GM23248 (cell line): ENCODE data around the gene PDZRN4. TPM values are rescaled to one million over a fixed set of nuclear protein-coding genes. Genes with fewer than 3 reads are reported as not detected.
"Not testable (repeated sequence)": the region's sequence is repeated elsewhere in the genome, so short reads cannot be mapped to it uniquely, and the experiment has no call there.

ENCODE experiments used
- DNase-seq: peaks from one replicate; pipeline ENCODE4 v3.0.0-alpha.2; 2015
- H2AFZ ChIP-seq: fragments of 200-600 bp; sonication (generic); 2 replicates; pipeline ENCODE4 v1.6.1; 2016; ENCODE audit warnings: antibody characterized with exemption
- H3F3A ChIP-seq: fragments of 200-600 bp; sonication (generic); 2 replicates; pipeline ENCODE4 v1.6.1; 2016; ENCODE audit warnings: mild to moderate bottlenecking, antibody characterized with exemption, mixed run types; ENCODE audit not compliant: insufficient read depth
- H3K27ac ChIP-seq: fragments of 200-600 bp; sonication (generic); 2 replicates; pipeline ENCODE4 v1.5.1; 2016; ENCODE audit warnings: mild to moderate bottlenecking
- H3K27me3 ChIP-seq: fragments of 200-600 bp; sonication (generic); replicated peaks from 2 replicates; pipeline ENCODE4 v1.6.1; 2016; ENCODE audit warnings: mild to moderate bottlenecking; ENCODE audit not compliant: insufficient read depth
- H3K36me3 ChIP-seq: fragments of 200-600 bp; sonication (generic); 2 replicates; pipeline ENCODE4 v1.6.1; 2016; ENCODE audit warnings: low read depth, mild to moderate bottlenecking
- H3K4me1 ChIP-seq: fragments of 200-600 bp; sonication (generic); 2 replicates; pipeline ENCODE4 v1.6.1; 2016; ENCODE audit warnings: mild to moderate bottlenecking; ENCODE audit not compliant: insufficient read depth
- H3K4me2 ChIP-seq: fragments of 200-600 bp; sonication (generic); one replicate; pipeline ENCODE4 v1.6.1; 2016; ENCODE audit warnings: mild to moderate bottlenecking; ENCODE audit not compliant: unreplicated experiment
- H3K4me3 ChIP-seq: fragments of 200-600 bp; sonication (generic); 2 replicates; pipeline ENCODE4 v1.5.1; 2016; ENCODE audit warnings: mild to moderate bottlenecking
- H3K79me2 ChIP-seq: fragments of 200-600 bp; sonication (generic); 2 replicates; pipeline ENCODE4 v1.6.1; 2016; ENCODE audit warnings: mild to moderate bottlenecking; ENCODE audit not compliant: insufficient read depth
- H3K9ac ChIP-seq: fragments of 200-600 bp; sonication (generic); 2 replicates; pipeline ENCODE4 v1.6.1; 2016; ENCODE audit warnings: mild to moderate bottlenecking
- H3K9me2 ChIP-seq: fragments of 200-600 bp; sonication (generic); 2 replicates; pipeline ENCODE4 v1.6.1; 2016; ENCODE audit warnings: mixed run types, mild to moderate bottlenecking, moderate library complexity; ENCODE audit not compliant: insufficient read depth
- H3K9me3 ChIP-seq: fragments of 200-600 bp; sonication (generic); one replicate; pipeline ENCODE4 v1.6.1; 2017; ENCODE audit warnings: low read depth
- H4K20me1 ChIP-seq: fragments of 200-600 bp; sonication (generic); 2 replicates; pipeline ENCODE4 v1.6.0; 2016; ENCODE audit not compliant: insufficient read depth
- EZH2 ChIP-seq: fragments of 200-600 bp; sonication (generic); IDR thresholded peaks from 2 replicates; pipeline ENCODE4 v1.6.1; 2018; ENCODE audit warnings: antibody characterized with exemption, mild to moderate bottlenecking; ENCODE audit not compliant: insufficient read depth, poor library complexity, severe bottlenecking
- EZH2phosphoT487 ChIP-seq: fragments of 200-600 bp; sonication (generic); IDR thresholded peaks from 2 replicates; pipeline ENCODE4 v1.6.1; 2018; ENCODE audit warnings: antibody characterized with exemption, moderate library complexity, mild to moderate bottlenecking, low read depth; ENCODE audit not compliant: insufficient read depth
- WGBS, 2 experiments: methylation state at CpG; one replicate each; pipeline ENCODE4 v1.1.6; 2015 to 2017; ENCODE audit warnings: low lambda C conversion rate in 2 of 2, low coverage in 1 of 2; ENCODE audit errors: missing lambda C conversion rate in 2 of 2; 5-methylcytosine and 5-hydroxymethylcytosine counted together
- in situ Hi-C: fragments of 300-500 bp; cut with MboI; formaldehyde crosslinking; loops from 2 replicates; pipeline ENCODE4 v1.15.0; 2020
- polyA plus RNA-seq: library from polyadenylated mRNA; unstranded; fragments of >200 nt; fragmentation: Nextera tagmentation; extraction: Ambion mirVana; gene quantifications from 2 replicates; pipeline ENCODE4 v1.2.1, GENCODE V29; 2016
- total RNA-seq: library from RNA; depleted of rRNA; stranded (reverse); fragments of >200 nt; shearing (Covaris generic); gene quantifications from 2 replicates; pipeline ENCODE4 v1.2.3, GENCODE V29; 2014

Gene PDZRN4
- total and polyA plus RNA-seq, 2 experiments from 2014 or later: not detected

- H3K9me3 ChIP-seq: no peaks in the 10 kb centered on the region
- no peak overlapping the region for H3K9ac ChIP-seq
- DNase-seq: no peak
- no peak overlapping the region for H2AFZ ChIP-seq
- 19 to 27% methylated on average over 1 of the region's 1 CpG for WGBS, 2 experiments
- 0 out of 2 replicates have a peak, but pooled peaks cover 7% of the 10 kb centered on the region for H3K27me3 ChIP-seq
- H4K20me1 ChIP-seq: no peaks in the 10 kb centered on the region
- no peak overlapping the region for H3K4me2 ChIP-seq
- H3K9me2 ChIP-seq: no peaks in the 10 kb centered on the region
- H3F3A ChIP-seq: no peaks in the 10 kb centered on the region
- H3K4me3 ChIP-seq: no peak overlapping the region
- in situ Hi-C loops: no loop called here
- TF ChIP-seq EZH2phosphoT487 (no peak), EZH2 (no peak)
- H3K79me2 ChIP-seq: no peaks in the 10 kb centered on the region
- H3K4me1 ChIP-seq: no peaks in the 10 kb centered on the region
- H3K36me3 ChIP-seq: no peaks in the 10 kb centered on the region
- no peak overlapping the region for H3K27ac ChIP-seq
Observed at GRCh38 chr12:41537522-41537921, 349.4 kb downstream of the PDZRN4 start.

GRCh38 chr12:41545761-41546160 is 357.6 kb downstream of the PDZRN4 start:
- no peak overlapping the region for H2AFZ ChIP-seq
- no peaks in the 10 kb centered on the region for H4K20me1 ChIP-seq
- no peaks in the 10 kb centered on the region for H3K9me3 ChIP-seq
- no peaks in the 10 kb centered on the region for H3F3A ChIP-seq
- no peak overlapping the region for H3K4me2 ChIP-seq
- no peak for DNase-seq
- in situ Hi-C loops: no loop called here
- 22 to 28% methylated on average over 6 of the region's 6 CpGs for WGBS, 2 experiments
- H3K79me2 ChIP-seq: no peaks in the 10 kb centered on the region
- H3K36me3 ChIP-seq: no peaks in the 10 kb centered on the region
- H3K9me2 ChIP-seq: no peaks in the 10 kb centered on the region
- H3K4me3 ChIP-seq: no peak overlapping the region
- TF ChIP-seq EZH2 (no peak), EZH2phosphoT487 (no peak)
- H3K4me1 ChIP-seq: no peaks in the 10 kb centered on the region
- H3K27me3 ChIP-seq: no peaks in the 10 kb centered on the region; the same call in 1 of the 2 replicates
- H3K27ac ChIP-seq: no peak overlapping the region
- H3K9ac ChIP-seq: no peak overlapping the region

GRCh38 chr12:41547071-41547470 is 359.0 kb downstream of the PDZRN4 start:
- H3K27me3 ChIP-seq, H3F3A ChIP-seq, DNase-seq, H3K9me2 ChIP-seq, in situ Hi-C loops, H3K4me3 ChIP-seq, H3K9ac ChIP-seq, H3K27ac ChIP-seq, H3K9me3 ChIP-seq, H2AFZ ChIP-seq, H3K79me2 ChIP-seq, H3K36me3 ChIP-seq, H3K4me1 ChIP-seq, H4K20me1 ChIP-seq, H3K4me2 ChIP-seq: not testable (repeated sequence)
- 11 to 19% methylated on average over 1 of the region's 1 CpG for WGBS, 2 experiments

GRCh38 chr12:41548926-41549325 is 360.8 kb downstream of the PDZRN4 start:
- WGBS, 2 experiments: 81 to 88% methylated on average over 4 of the region's 4 CpGs
- no peak overlapping the region for H3K9ac ChIP-seq
- no peak for DNase-seq
- no peak overlapping the region for H3K4me2 ChIP-seq
- H3K4me1 ChIP-seq: no peaks in the 10 kb centered on the region
- H3K36me3 ChIP-seq: no peaks in the 10 kb centered on the region
- H3K9me3 ChIP-seq: no peaks in the 10 kb centered on the region
- H3K27ac ChIP-seq: no peak overlapping the region
- in situ Hi-C loops: no loop called here
- no peak overlapping the region for H3K4me3 ChIP-seq
- TF ChIP-seq EZH2: no peak
- TF ChIP-seq EZH2phosphoT487: no peak
- no peaks in the 10 kb centered on the region; the same call in 1 of the 2 replicates for H3K27me3 ChIP-seq
- H3F3A ChIP-seq: no peaks in the 10 kb centered on the region
- H4K20me1 ChIP-seq: no peaks in the 10 kb centered on the region
- no peaks in the 10 kb centered on the region for H3K9me2 ChIP-seq
- no peaks in the 10 kb centered on the region for H3K79me2 ChIP-seq
- H2AFZ ChIP-seq: no peak overlapping the region

GRCh38 chr12:41552588-41552987 is 364.5 kb downstream of the PDZRN4 start:
- Histone ChIP-seq H3K27ac (no peak overlapping the region), H3K36me3 (no peaks in the 10 kb centered on the region), H3K9ac (no peak overlapping the region), H3K9me3 (no peaks in the 10 kb centered on the region), H3K4me3 (no peak overlapping the region), H4K20me1 (no peaks in the 10 kb centered on the region), H3K27me3 (no peaks in the 10 kb centered on the region), H3K4me1 (no peaks in the 10 kb centered on the region), H3K9me2 (no peaks in the 10 kb centered on the region), H3F3A (no peaks in the 10 kb centered on the region), H3K79me2 (no peaks in the 10 kb centered on the region), H3K4me2 (no peak overlapping the region), H2AFZ (no peak overlapping the region)
- TF ChIP-seq EZH2phosphoT487: no peak
- TF ChIP-seq EZH2: no peak
- DNase-seq: no peak
- in situ Hi-C loops: no loop called here
- 58 to 61% methylated on average over 9 of the region's 9 CpGs for WGBS, 2 experiments
